Thyroid gland (tissue), 4 donors: Measurements from ENCODE around the gene ARHGAP15. TPM values are rescaled to one million over a fixed set of nuclear protein-coding genes. Genes with fewer than 3 reads are reported as not detected.

Source experiments
- DNase-seq, 2 donors: peaks; one replicate each; pipeline ENCODE4 v3.0.0-alpha.2; 2019
- H3K27ac ChIP-seq, 3 donors: fragments of 200-600 bp; sonication (generic); 1 replicate in 2 of 3; 2 replicates in 1 of 3; pipeline ENCODE4 v1.5.1; 2016 to 2019; ENCODE audit warnings: mild to moderate bottlenecking in 1 of 3, moderate library complexity in 1 of 3
- H3K27me3 ChIP-seq: fragments of 200-600 bp; sonication (generic); one replicate; pipeline ENCODE4 v1.5.1; 2019
- H3K36me3 ChIP-seq, 2 donors: fragments of 200-600 bp; sonication (generic); one replicate each; pipeline ENCODE4 v1.5.1; 2016 to 2019
- H3K4me1 ChIP-seq, 2 donors: fragments of 200-600 bp; sonication (generic); one replicate each; pipeline ENCODE4 v1.5.1; 2017 to 2019
- H3K4me3 ChIP-seq, 3 donors: fragments of 200-600 bp; sonication (generic); replicated peaks in 1 of 3; 1 replicate in 2 of 3; 2 replicates in 1 of 3; pipeline ENCODE4 v1.5.1; 2016; ENCODE audit warnings: mild to moderate bottlenecking in 1 of 3
- H3K9me3 ChIP-seq: fragments of 200-600 bp; sonication (generic); one replicate; pipeline ENCODE4 v1.5.1; 2017
- CTCF ChIP-seq, 6 experiments: fragments of 200-600 bp in 3 of 6; fragments of 450-650 bp in 3 of 6; sonication (generic) in 3 of 6; IDR thresholded peaks; one replicate each; pipeline ENCODE4 v1.5.1; 2016 to 2019; ENCODE audit warnings: antibody characterized with exemption in 6 of 6, mild to moderate bottlenecking in 2 of 6, inconsistent platforms in 1 of 6, moderate library complexity in 1 of 6
- POLR2A ChIP-seq, 2 donors: fragments of 450-650 bp; IDR thresholded peaks; one replicate each; pipeline ENCODE4 v1.6.1; 2017; ENCODE audit warnings: antibody characterized with exemption in 2 of 2, mild to moderate bottlenecking in 2 of 2, moderate library complexity in 1 of 2
- WGBS, 2 donors: methylation state at CpG; one replicate each; pipeline ENCODE4 v1.1.5; 2017; 5-methylcytosine and 5-hydroxymethylcytosine counted together
- intact Hi-C: fragments of 100-400 bp; cut with DNase I; formaldehyde crosslinking; loops from one replicate; pipeline ENCODE4 v1.15.1; 2023
- total RNA-seq, 4 donors: library from RNA; depleted of rRNA; stranded (reverse); fragments of >200 nt; gene quantifications; one replicate each; pipeline ENCODE4 v1.2.3, GENCODE V29; 2016

ARHGAP15 gene
- total RNA-seq, 4 donors from 2014 or later, result 9.8 to 24.4 (median 11.9) TPM

- H3K4me3 ChIP-seq, result no peak overlapping the region
- TF ChIP-seq POLR2A (IDR thresholded peaks at IDR 0.05) (no peak), CTCF (IDR thresholded peaks at IDR 0.05) (no peak)
- H3K27ac ChIP-seq, result no peak overlapping the region
- H3K4me1 ChIP-seq, result no peaks in the 10 kb centered on the region
- 88 to 91% methylated on average over 2 of the region's 2 CpGs for WGBS, 2 donors
- H3K27me3 ChIP-seq, result no peaks in the 10 kb centered on the region
- no peaks in the 10 kb centered on the region for H3K9me3 ChIP-seq
- DNase-seq, result no peak
- intact Hi-C loops, result no loop called here
- no peaks in the 10 kb centered on the region for H3K36me3 ChIP-seq
Measured at GRCh38 chr2:143142598-143142997, 13.4 kb downstream of the ARHGAP15 start.

DNA sequence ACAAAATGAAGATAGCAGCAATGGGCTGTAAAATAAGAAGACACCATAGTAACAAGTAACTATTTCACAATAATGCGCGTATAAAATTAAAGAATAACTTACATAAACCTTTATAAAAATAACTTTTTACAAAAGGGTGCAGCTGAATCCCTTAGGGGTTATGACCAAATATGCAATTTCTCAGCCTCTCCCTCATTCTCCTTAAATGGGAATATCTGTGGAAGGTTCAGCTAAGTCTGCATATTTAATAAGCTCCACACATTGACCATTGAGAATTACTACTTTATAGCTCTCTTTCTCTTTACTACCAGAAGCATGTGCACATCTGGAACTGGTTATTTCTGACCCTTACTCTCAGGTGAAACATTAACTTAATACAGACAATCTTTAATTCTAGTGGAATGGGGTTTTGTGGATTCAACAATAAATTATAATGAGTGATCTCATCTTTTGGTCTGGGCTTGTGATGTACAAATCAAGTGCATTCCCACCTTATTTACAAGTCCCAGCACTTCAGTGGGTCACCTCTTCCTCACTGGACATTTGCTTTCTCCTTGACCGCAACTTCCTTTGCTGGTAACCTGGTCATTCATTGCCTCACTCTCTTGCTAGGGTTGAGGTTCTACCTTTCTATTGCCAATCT is 15.7 kb downstream of the ARHGAP15 start:
- WGBS, 2 donors, result 98 to 99% methylated on average over 3 of the region's 3 CpGs
- Histone ChIP-seq H3K9me3 (no peaks in the 10 kb centered on the region), H3K36me3 (no peaks in the 10 kb centered on the region), H3K27ac (no peak overlapping the region), H3K4me1 (no peaks in the 10 kb centered on the region), H3K4me3 (no peak overlapping the region), H3K27me3 (no peaks in the 10 kb centered on the region)
- no peak for DNase-seq
- TF ChIP-seq POLR2A (IDR thresholded peaks at IDR 0.05), result no peak
- TF ChIP-seq CTCF (IDR thresholded peaks at IDR 0.05), result no peak
- intact Hi-C loops, result no loop called here

DNA sequence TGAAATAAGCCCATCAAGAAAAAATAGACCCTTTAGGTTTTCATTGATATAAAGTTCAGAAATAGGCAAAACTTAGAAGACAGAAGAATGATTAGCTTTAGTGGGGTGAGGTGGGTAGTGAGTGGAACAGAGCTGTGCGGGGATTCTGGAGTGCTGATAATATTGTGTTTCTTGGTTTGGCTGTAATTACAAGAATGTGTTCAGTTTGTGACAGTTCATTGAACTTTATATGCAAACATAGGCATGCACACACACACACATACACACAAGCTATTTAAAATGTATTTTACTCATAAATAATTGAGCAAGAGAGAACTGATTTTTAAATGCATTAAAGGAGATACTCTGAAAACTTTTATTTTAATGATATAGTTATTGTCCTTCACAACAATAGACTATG is 17.1 kb downstream of the ARHGAP15 start:
- no peak for TF ChIP-seq POLR2A (IDR thresholded peaks at IDR 0.05)
- no peak for TF ChIP-seq CTCF (IDR thresholded peaks at IDR 0.05)
- Histone ChIP-seq H3K27ac (no peak overlapping the region), H3K4me3 (no peak overlapping the region), H3K27me3 (no peaks in the 10 kb centered on the region), H3K36me3 (no peaks in the 10 kb centered on the region), H3K9me3 (no peaks in the 10 kb centered on the region), H3K4me1 (no peaks in the 10 kb centered on the region)
- WGBS, 2 donors, result 29 to 33% methylated on average over 1 of the region's 1 CpG
- DNase-seq, result no peak
- intact Hi-C loops, result no loop called here

- H3K36me3 ChIP-seq, result no peaks in the 10 kb centered on the region
- no peaks in the 10 kb centered on the region for H3K4me1 ChIP-seq
- no peaks in the 10 kb centered on the region for H3K27me3 ChIP-seq
- TF ChIP-seq CTCF (IDR thresholded peaks at IDR 0.05), result no peak
- TF ChIP-seq POLR2A (IDR thresholded peaks at IDR 0.05), result no peak
- no peak overlapping the region for H3K27ac ChIP-seq
- H3K4me3 ChIP-seq, result no peak overlapping the region
- H3K9me3 ChIP-seq, result no peaks in the 10 kb centered on the region
- intact Hi-C loops, result no loop called here
- 92 to 93% methylated on average over 7 of the region's 7 CpGs for WGBS, 2 donors
- DNase-seq, result no peak
Measured at GRCh38 chr2:143146815-143147530, 17.8 kb downstream of the ARHGAP15 start.

GRCh38 chr2:143148011-143148410 is 18.8 kb downstream of the ARHGAP15 start:
- Histone ChIP-seq H3K9me3 (no peaks in the 10 kb centered on the region), H3K27ac (no peak overlapping the region), H3K4me1 (no peaks in the 10 kb centered on the region), H3K27me3 (no peaks in the 10 kb centered on the region), H3K36me3 (no peaks in the 10 kb centered on the region), H3K4me3 (no peak overlapping the region)
- TF ChIP-seq CTCF (IDR thresholded peaks at IDR 0.05), result no peak
- TF ChIP-seq POLR2A (IDR thresholded peaks at IDR 0.05), result no peak
- no peak for DNase-seq
- intact Hi-C loops, result no loop called here
